Stimulated activated CD4-positive, alpha-beta T cell treated with anti-CD3 and anti-CD28 coated beads, Interleukin-4, amount 100 ng/mL, for 24 hours (primary cell): ENCODE measurements around the gene ALDH7A1.
"Not testable (repeated sequence)": the region's sequence is repeated elsewhere in the genome, so short reads cannot be mapped to it uniquely, and the experiment has no call there.

Source experiments
- DNase-seq: peaks from one replicate; pipeline ENCODE4 v3.0.0-alpha.2; 2020

ALDH7A1 gene

DNA sequence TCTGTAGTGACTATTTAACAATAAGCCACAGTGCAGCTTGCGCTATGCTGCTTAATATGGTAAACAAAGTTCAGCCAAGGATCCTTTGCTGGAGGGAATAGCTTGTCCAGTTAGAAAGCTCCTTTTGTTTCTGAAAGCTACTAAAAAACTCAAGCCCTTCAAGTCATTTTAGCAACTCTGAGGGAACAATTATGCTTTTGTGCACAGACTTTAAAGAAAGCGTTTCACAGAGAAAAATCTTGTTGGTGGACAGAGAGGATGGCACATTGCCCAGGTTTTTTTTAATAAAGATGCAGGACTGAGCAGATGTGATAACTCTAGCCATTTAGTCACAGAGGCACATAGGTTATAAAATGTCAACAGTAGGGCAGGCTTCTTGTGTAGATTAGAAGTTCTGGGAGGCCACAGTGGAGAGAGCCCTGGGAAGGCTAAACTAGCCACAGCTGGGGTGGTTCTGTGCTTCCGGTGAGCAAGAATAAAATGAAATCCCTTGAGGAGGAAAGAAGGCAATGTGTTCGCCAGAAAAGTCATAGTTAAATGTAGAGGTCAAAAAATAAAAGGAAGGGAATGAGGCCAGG is 63.4 kb downstream of the ALDH7A1 start:
- no peak for DNase-seq

DNA sequence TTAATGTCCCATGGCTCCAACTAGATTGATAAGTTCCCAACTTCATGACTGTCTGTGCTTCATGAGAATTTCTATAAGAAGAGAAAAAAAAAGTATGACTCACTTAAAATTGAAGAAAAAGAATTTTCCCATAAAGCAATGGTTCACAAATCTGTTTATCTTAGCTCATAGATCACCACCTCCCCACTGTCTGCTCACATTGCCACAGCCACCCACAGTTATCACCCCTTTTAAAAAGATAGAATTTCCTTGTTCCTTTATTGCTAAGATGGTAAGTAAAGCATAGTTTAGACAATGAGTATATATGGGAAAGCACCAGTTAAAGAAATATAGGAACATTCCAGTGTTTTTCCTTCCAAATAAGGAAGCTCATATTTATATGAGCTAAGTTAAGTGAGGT is 67.1 kb downstream of the ALDH7A1 start:
- no peak for DNase-seq

DNA sequence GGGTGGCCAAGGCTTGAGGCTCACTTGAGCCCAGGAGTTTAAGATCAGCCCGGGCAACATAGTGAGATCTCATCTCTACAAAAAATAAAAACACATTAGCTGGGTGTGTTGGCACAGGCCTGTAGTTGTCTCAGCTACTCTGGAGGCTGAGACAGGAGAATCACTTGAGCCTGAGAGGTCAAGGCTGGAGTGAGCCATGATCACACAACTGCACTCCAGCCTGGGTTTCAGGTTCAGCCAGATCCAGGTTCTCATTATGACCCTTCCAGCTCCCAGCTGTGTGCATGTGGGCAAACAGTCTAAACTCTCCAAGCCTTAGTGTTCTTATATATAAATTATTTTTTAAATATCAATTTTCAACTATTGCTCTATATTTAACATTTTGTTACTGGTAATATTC is 67.9 kb downstream of the ALDH7A1 start:
- no peak for DNase-seq

DNA sequence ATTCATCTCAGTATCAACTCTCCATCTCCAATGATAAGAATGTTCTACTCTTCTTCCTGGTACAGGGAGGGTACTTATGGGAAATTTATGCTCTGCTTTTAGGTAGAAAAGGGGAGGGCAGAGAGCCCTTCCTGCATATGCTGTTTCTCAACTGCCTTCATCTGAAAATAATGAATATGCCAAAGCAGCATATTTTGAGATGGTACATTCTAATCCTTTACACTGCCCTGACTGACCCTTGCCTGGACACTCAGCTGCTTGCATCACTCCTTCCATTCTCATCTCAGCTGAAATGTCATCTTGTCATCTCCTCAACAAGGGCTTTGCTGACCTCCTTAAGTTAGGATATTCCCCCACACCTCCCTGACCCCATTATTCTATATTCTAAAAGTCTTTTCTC is 68.5 kb downstream of the ALDH7A1 start:
- no peak for DNase-seq

DNA sequence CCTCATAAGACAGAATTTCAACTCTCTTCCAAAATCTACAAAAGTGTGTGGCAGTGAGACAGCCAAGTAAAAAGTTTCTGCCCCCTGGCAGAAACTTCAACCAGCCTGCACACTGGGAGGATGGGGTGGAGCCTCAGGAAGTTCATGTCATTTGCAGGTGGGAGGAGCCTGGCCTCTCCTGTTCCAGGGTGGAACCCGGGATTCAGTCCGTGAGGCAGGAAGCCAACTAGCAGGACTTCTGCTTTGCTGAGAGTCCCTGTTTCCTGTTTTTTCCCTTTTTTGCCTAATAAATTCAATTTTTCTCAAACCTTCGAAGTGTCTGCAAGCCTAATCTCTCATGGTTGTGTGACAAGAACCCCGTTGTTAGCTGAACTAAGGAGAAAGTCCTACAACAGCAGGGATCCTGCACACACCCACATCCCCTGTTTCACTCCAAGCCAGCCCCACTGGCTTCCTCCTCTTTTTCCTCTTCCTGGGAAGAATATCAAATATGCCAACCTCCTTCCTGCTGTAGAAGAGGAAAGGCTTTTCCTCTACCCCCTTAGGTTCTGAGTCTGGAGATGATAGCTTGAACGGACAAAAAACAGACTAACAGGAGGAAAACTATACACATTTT is 69.3 kb downstream of the ALDH7A1 start:
- DNase-seq, result no peak

DNA sequence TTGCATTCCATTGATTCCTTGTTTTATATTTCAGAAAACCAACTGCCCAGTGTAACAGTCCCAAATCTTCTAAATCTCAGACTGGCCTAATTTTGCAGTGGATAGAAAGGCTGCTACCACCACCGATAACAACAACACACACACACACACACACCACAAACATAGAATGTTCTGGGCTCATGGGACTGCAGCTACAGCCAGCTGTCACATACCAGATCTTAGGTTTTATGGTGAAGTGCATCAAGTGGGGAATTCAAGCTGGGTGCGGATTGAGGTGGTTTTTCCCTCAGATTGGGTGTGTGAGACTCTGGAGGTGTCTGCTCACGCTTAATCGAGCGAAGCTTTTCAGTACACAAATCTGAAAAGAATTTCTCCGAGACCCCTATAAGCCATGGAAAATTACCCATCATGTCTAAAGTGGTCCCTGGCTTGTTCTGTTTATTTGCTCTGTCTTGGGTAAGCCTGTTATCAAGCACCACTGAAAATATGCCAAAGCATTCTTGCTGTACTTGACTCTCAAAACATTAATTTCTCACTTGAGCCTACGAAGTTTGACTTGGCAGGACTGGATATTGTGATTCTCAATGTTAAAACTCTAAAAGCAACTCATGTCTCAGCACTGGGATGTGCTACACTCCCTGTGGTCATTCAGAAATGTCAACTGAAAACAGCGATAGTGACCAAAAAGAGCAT is 71.1 kb downstream of the ALDH7A1 start:
- DNase-seq, result no peak

DNA sequence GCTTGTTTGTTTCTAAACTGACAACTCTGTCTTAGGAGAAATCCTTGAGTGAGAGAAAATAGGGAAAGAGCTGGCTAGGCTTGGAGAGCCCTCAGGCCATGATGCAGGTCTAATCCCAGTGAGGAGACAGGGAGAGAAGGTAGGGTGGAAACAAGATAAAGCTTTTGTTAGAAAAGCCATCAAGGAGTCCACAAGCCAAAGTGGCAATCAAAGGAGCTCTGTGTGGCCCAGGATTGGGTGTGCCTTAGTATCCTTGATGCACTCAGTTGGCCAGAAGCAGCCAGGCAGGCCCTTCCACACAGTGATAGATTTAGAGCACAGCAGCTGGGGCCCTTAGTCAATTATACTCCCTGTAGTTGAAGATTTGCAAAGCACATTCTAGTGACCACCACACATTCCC is 73.9 kb downstream of the ALDH7A1 start:
- DNase-seq, result no peak

DNA sequence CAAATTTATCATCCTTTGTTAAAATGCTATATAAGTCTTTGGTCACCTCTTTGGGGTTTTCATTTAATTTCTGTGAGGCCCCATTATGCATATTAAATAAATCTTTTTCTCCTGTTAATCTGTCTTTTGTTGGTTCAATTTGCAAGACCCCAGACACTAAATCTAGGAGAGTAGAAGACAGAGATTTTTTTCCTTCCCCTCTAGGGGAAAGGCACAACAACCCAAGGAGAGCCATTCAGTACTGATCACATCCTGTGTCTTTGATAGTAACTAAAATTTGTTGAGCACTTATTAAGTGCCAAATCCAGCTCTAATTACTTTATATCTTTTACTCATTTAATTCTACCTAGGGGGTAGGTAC is 74.4 kb downstream of the ALDH7A1 start:
- DNase-seq, result no peak

DNA sequence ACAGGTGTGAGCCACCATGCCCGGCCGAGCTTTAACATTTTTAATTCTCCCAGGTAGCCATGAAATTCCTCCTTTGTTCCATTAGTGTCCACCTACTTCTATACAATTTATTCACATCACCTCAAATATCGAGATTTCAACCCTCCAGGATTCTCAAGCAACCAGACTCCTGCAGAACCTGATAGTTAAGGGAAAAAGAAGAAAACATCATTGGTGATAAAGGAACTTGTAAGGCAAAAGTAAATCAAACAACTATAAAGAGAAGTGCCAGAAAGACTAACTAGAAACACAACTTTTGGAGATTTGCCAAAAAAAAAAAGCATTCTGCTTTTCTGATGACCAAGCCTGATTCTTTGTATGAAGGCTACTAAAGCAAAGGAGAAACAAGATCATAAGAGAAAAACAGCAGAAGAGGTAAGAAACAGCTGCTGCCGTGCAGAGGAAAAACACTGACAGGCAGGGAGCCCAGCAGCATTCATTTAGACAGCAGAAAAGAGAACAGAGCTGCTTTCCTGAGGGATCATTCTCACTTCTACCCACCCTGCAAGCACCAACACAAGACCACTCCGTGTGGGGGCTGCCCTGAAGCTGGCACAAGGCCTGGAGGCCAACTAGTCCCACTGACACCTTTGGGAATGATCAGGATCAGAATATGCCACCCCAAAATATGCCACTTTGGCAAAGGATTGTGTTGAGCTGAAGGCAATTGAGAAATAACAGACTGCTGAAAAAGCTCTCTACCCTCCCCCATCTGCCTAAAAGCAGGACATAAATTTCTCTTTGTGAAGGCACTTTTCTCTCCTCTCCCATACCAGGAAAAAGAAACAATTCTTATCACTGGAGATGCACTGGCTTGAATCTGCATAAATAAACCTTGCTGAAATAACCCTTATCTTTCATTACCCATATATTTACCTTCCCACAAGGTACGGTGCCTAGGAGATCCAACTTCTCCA is 75.1 kb downstream of the ALDH7A1 start:
- DNase-seq, result no peak

DNA sequence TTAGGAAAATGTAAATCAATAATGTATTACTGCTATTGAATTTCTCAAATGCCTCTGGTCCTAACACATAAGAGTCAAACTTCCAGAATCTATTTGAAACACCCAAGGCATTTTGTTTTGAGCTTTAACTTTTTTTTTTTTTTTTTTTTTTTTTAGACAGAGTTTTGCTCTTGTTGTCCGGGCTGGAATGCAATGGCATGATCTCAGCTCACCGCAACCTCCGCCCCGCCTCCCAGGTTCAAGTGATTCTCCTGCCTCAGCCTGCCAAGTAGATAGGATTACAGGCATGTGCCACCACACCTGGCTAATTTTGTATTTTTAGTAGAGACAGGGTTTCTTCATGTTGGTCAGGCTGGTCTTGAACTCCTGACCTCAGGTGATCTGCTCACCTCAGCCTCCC is 75.8 kb downstream of the ALDH7A1 start:
- DNase-seq, result not testable (repeated sequence)

DNA sequence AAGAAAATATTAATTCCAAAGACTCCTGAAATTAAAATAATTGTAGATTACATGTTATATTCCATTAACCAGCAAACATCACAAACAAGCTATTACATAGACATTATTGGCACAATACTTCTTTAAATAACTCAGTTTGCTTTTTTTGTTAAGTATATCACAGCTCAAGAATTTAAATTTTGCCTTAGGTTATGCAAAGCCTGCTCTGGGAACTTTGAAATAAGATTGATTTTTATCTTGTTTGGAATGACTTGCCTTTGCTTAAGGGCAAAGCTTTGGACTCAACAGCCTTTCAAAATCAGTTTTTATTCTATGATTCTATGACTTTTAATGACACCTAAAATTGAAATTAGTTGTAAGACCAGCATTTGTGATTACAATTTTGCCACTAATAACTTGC is 78.2 kb downstream of the ALDH7A1 start:
- DNase-seq, result no peak

DNA sequence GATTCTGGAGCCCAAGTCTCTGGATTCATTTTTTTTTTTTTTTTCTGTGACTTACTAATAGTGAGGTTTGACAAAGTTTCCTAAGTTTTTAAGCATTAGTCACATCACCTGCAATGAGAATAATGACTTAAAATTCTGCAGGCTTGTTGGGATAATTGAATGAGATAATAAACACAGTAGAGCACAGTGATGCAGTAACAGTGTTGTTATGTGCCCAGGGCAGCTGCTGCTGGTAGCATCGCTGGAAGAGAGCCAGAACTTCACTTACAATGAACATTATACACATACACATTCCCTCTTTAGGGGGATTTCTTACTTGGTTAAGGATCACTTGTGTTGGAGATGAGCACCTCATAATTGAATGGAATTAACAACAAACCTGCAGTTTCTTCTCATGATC is 78.9 kb downstream of the ALDH7A1 start:
- no peak for DNase-seq

DNA sequence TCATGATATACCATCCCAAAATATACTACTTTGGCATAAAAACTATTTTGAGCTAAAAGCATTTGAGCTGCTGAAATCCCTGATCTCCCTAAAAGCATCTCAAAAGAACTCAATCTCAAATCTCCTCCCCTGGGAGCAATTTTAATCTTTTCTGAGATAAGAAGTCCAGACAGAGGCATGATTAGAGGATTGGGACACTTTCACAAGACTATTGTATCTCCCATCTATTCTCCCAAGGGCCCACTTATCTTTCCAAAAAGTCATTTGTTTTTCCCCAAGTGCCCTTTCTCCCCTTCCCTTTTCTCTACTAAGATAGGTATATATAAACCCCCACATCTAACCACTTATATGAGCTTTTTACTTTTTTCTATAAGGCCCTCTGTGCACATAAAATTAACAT is 79.7 kb downstream of the ALDH7A1 start:
- no peak for DNase-seq

DNA sequence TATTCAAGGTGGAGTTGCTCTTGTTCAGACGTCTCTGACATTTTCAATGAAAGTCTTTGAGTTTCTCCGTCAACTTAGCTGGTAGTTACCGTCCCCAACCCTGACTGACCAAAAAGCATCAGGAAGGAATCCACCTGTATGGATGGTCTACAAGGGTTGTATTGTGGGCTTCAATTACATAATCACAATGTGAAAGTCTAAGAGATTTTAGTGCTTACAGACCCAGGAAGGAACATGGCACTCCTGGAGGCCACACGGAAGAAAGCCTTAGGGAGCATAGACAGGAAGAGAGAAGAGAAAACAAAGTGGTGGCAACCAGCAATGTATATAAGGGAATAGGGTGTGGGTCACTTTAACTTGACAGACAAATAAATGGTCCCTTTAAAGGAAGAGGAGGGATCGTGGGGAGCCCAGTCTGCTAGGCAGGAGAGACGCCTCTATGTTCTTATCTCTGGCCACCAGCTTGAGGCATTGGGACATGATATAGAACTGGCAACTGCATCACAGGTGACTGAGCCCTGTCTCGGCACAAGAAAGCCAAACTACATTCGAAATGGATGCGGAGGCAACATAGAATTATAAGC is 80.4 kb downstream of the ALDH7A1 start:
- no peak for DNase-seq

DNA sequence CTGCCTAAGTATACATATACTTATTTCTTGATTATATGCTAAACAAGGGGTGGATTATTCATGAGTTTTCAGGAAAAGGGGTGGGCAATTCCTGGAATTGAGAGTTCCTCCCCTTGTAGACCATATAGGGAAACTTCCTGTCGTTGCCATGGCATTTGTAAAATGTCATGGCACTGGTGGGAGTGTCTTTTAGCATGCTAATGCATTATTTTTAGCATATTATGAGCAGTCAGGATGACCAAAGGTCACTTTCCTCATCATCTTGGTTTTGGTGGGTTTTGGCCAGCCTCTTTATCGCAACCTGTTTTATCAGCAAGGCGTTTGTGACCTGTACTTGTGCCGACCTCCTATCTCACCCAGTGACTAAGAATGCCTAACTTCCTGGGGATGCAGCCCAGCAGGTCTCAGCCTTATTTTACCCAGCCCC is 80.9 kb downstream of the ALDH7A1 start:
- DNase-seq, result no peak

DNA sequence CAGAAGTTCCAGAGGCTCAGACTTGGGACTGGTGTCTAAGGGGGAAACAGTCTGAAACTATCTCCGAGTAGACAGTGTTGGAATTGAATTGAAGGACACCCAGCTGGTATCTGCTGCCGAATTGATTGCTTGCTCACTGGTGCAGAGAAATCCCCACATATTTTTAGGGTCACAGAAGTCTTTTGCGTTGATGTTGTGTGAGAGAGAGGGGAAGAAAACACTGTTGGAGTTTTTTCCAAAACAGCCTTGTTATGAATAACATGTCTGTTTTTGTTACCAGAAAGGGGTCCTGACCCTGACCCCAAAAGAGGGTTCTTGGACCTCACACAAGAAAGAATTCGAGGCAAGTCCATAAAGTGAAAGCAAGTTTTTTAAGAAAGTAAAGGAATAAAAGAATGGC is 81.3 kb downstream of the ALDH7A1 start:
- DNase-seq, result no peak

DNA sequence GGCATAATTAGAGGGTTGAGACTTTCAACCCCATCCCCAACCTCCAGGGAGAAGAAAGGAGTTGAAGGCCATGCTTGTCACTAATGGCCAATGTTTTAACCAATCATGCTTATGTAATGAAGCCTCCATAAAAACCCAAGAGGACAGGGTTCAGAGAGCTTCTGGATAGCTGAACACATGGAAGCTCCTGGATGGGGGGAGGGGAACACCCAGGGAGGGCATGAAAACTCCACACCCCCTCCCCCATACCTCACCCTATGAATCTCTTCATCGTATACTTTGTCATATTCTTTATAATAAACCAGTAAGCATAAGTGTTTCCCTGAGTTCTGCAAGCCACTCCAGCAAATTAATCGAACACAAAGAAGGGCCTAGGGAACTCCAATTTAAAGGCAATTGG is 81.7 kb downstream of the ALDH7A1 start:
- no peak for DNase-seq

DNA sequence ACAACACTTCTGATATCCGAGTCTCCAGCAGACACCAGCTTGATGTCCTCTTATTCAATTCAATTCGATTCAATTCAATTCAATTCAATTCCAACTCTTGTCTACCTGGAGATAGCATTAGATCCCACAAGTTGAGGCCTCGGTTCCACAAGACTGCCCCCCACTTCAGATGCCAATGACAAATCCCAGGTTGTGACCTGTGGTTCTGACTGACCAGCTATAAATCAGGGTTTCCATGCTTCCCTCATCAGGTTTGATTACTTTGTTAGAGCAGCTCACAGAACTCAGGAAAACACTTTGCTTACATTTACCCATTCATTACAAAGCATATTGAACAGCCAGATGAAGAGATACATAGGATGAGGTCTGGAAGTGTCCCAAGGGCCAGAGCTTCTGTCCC is 82.6 kb downstream of the ALDH7A1 start:
- DNase-seq, result no peak

DNA sequence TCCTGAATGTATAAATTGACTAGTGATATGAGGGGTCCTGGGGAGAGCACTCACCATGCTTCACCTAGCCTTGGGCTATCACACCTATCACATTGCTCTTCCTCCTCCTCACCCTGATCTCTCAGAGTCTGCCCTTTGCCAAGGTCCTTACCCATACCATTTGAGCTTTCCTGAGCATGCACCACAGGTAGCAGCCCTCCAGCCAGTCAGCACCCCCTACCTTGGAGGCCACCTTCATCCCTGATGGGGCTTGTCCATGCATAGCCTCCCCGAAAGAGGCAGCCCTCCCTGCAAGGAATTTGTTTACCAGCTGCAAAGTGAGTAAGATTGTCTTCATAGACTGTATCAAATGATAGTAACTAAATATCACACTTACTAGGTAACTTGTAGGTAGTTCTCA is 83.1 kb downstream of the ALDH7A1 start:
- DNase-seq, result no peak

DNA sequence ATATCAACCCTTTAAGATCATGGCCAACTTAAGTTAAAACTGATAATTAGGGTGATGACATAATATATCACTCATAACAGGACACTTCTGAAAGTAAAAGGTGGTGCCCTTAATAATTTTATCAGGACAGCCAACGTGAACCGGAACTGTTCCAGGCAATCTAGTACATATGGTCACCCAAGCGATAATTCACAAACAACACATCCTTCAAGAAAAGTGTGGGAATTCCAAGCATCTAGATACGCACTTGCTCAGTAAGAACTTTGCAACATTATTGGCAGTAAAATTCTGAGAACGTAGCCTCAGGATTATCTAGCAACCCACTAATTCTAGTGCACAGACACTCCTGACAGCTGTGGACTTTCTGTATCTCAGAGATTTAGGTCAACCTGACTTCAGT is 85.7 kb downstream of the ALDH7A1 start:
- DNase-seq, result no peak

DNA sequence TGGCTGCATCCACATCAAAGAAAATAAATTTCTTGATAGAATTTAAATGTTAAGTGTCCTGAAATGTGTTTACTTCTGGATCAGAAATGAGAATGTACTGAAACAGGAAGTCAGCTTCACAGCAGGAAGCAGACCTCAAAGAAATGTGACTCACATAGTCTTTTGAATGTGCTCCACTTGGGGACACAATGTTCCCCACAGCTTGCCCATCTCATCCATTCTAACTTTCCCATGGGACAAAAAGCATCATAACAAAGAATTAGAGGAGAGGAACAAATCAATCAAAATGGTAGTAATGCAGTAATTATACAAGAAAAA is 86.1 kb downstream of the ALDH7A1 start:
- DNase-seq, result no peak

DNA sequence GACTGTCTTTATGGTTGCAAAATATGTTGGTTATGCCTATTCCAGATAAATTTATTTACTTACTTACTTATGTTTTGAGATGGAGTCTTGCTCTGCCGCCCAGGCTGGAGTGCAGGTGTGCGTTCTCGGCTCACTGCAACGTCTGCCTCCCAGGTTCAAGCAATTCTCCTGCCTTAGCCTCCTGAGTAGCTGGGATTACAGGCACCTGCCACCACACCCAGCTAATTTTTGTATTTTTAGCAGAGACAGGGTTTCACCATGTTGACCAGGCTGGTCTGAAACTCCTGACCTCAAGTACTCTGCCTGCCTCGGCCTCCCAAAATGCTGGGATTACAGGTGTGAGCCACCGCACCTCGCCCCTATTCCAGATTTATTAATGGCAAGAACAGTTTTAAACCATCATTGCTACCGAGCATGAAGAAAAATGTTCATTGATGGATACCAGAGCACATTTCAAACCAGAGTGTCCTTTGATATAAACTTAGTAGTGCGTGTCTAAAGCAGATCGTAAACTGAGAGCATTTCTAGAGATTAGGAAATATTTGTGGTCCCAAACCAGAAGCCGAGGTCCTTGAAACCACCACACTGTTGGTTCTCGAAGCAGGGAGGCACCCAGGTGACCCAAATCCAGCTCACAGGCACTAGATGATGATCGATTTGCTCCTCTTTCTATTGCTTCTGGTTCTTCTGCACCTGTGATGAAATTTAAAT is 86.6 kb downstream of the ALDH7A1 start:
- no peak for DNase-seq

DNA sequence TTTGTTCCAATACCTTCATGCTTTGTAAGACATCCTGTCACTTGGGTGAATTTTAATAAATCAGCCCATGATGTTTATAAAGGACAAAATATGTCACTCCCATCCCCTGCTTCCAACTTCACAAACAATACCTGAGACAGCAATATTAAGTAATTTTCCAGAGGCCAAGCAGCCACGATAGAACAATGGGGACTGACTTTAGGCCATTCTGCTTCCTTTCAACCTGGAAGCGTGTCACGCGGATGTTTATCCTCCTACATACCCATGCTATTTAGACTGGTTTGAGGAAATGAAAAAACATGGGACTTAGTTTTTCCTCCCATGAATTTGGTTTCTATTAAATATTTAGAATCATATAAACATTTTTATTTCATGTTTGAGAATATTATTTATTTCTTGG is 88.9 kb downstream of the ALDH7A1 start:
- DNase-seq, result no peak
